Neuronal stem cell (in vitro differentiated cells): ENCODE measurements around the gene C20orf141.

Experiments
- DNase-seq: peaks from one replicate; pipeline ENCODE4 v3.0.0-alpha.2; 2013; ENCODE audit warnings: low spot score
- H2AFZ ChIP-seq: one replicate; pipeline ENCODE4 v1.6.1; 2013; ENCODE audit warnings: mild to moderate bottlenecking, low read length, inconsistent platforms
- H2AK5ac ChIP-seq: 2 replicates; pipeline ENCODE4 v1.6.1; 2013; ENCODE audit warnings: low read depth, mild to moderate bottlenecking, inconsistent platforms, low read length, moderate library complexity, mixed read lengths
- H2BK120ac ChIP-seq: 2 replicates; pipeline ENCODE4 v1.6.1; 2013; ENCODE audit warnings: low read depth, mild to moderate bottlenecking, inconsistent platforms, low read length, moderate library complexity, mixed read lengths
- H2BK12ac ChIP-seq: one replicate; pipeline ENCODE4 v1.6.1; 2013; ENCODE audit warnings: low read length, inconsistent platforms
- H2BK15ac ChIP-seq: 2 replicates; pipeline ENCODE4 v1.6.1; 2013; ENCODE audit warnings: mild to moderate bottlenecking, low read length, inconsistent platforms, mixed read lengths
- H2BK5ac ChIP-seq: one replicate; pipeline ENCODE4 v1.6.1; 2013; ENCODE audit warnings: inconsistent platforms, mild to moderate bottlenecking, low read length, moderate library complexity
- H3K14ac ChIP-seq: one replicate; pipeline ENCODE4 v1.6.1; 2013; ENCODE audit warnings: low read length, inconsistent platforms
- H3K18ac ChIP-seq: 2 replicates; pipeline ENCODE4 v1.6.1; 2013; ENCODE audit warnings: low read length, inconsistent platforms
- H3K23ac ChIP-seq: 2 replicates; pipeline ENCODE4 v1.6.1; 2013; ENCODE audit warnings: low read depth, mild to moderate bottlenecking, mixed read lengths, low read length, inconsistent platforms; ENCODE audit not compliant: poor library complexity
- H3K27ac ChIP-seq: replicated peaks from 3 replicates; pipeline ENCODE4 v1.5.1; 2013; ENCODE audit warnings: low read length, inconsistent platforms
- H3K27me3 ChIP-seq, 3 experiments: 2 replicates each; pipeline ENCODE4 v1.6.1; 2013; ENCODE audit warnings: low read length in 3 of 3, mild to moderate bottlenecking in 2 of 3, inconsistent platforms in 1 of 3, low read depth in 1 of 3, mixed read lengths in 1 of 3, moderate library complexity in 1 of 3; ENCODE audit not compliant: control insufficient read depth in 3 of 3, insufficient read depth in 3 of 3
- H3K36me3 ChIP-seq, 2 donors: replicated peaks in 1 of 2; 2 replicates each; pipeline ENCODE4 v1.6.1; 2013; ENCODE audit warnings: low read length in 2 of 2; ENCODE audit not compliant: control insufficient read depth in 2 of 2, insufficient read depth in 2 of 2
- H3K4ac ChIP-seq: 2 replicates; pipeline ENCODE4 v1.6.1; 2013; ENCODE audit warnings: inconsistent platforms, mild to moderate bottlenecking, low read length, moderate library complexity
- H3K4me1 ChIP-seq, 2 donors: 1 replicate in 1 of 2; 2 replicates in 1 of 2; pipeline ENCODE4 v1.6.1; 2013; ENCODE audit warnings: low read length in 2 of 2, low read depth in 1 of 2; ENCODE audit not compliant: control insufficient read depth in 2 of 2, insufficient read depth in 1 of 2
- H3K4me2 ChIP-seq: one replicate; pipeline ENCODE4 v1.6.1; 2013; ENCODE audit warnings: mild to moderate bottlenecking, low read length, inconsistent platforms; ENCODE audit not compliant: insufficient read depth, poor library complexity, severe bottlenecking
- H3K4me3 ChIP-seq, 2 donors: 2 replicates each; pipeline ENCODE4 v1.5.1; 2013; ENCODE audit warnings: low read length in 2 of 2, mild to moderate bottlenecking in 2 of 2, inconsistent platforms in 1 of 2, moderate library complexity in 1 of 2
- H3K79me1 ChIP-seq: one replicate; pipeline ENCODE4 v1.6.1; 2013; ENCODE audit warnings: low read depth, mild to moderate bottlenecking, inconsistent platforms, low read length, moderate library complexity
- H3K9ac ChIP-seq: one replicate; pipeline ENCODE4 v1.6.1; 2013; ENCODE audit warnings: mild to moderate bottlenecking, low read depth, low read length, inconsistent platforms; ENCODE audit not compliant: poor library complexity
- H3K9me3 ChIP-seq, 2 donors: replicated peaks in 1 of 2; 2 replicates each; pipeline versions ENCODE3 to v1.6.1; 2013; ENCODE audit warnings: low read length in 2 of 2, mild to moderate bottlenecking in 2 of 2, inconsistent platforms in 1 of 2, low read depth in 1 of 2, mixed read lengths in 1 of 2, moderate library complexity in 1 of 2; ENCODE audit not compliant: control insufficient read depth in 2 of 2, insufficient read depth in 1 of 2
- H4K8ac ChIP-seq: one replicate; pipeline ENCODE4 v1.6.1; 2013; ENCODE audit warnings: low read depth, mild to moderate bottlenecking, inconsistent platforms, low read length, moderate library complexity
- H4K91ac ChIP-seq: one replicate; pipeline ENCODE4 v1.6.1; 2013; ENCODE audit warnings: low read length, low read depth, mild to moderate bottlenecking, inconsistent platforms; ENCODE audit not compliant: poor library complexity
- WGBS, 2 donors: extraction: QIAGEN DNeasy Blood & Tissue Kit; methylation state at CpG; one replicate each; pipeline ENCODE4 v1.1.7; 2013; ENCODE audit warnings: missing lambda C conversion rate in 2 of 2, mixed read lengths in 1 of 2; ENCODE audit not compliant: insufficient read length in 2 of 2, insufficient replicate concordance in 1 of 2; ENCODE audit errors: extremely low coverage in 2 of 2; 5-methylcytosine and 5-hydroxymethylcytosine counted together

Gene C20orf141

GRCh38 chr20:2822073-2822472 is 7.3 kb downstream of the C20orf141 start:
- Histone ChIP-seq H3K4ac (no peak overlapping the region), H2BK5ac (no peak overlapping the region)

GRCh38 chr20:2825761-2826160 is 11.0 kb downstream of the C20orf141 start:
- no CpG with 5 or more reads among the region's 2 CpGs for WGBS, 2 donors
- no peak overlapping the region for H3K4me2 ChIP-seq
- no peak overlapping the region for H2BK12ac ChIP-seq
- H3K9ac ChIP-seq, result no peak overlapping the region
- H4K8ac ChIP-seq, result no peak overlapping the region
- H2BK15ac ChIP-seq, result no peak overlapping the region
- H3K9me3 ChIP-seq, result peaks cover 0 to 8% of the 10 kb centered on the region in 2 donors
- no peak overlapping the region for H2BK120ac ChIP-seq
- H3K79me1 ChIP-seq, result no peaks in the 10 kb centered on the region
- no peak overlapping the region for H3K27ac ChIP-seq
- no peak overlapping the region for H3K23ac ChIP-seq
- no peak overlapping the region for H2AK5ac ChIP-seq
- H4K91ac ChIP-seq, result no peak overlapping the region
- H3K18ac ChIP-seq, result no peak overlapping the region
- H3K14ac ChIP-seq, result no peak overlapping the region
- no peak overlapping the region for H2AFZ ChIP-seq
- no peaks in the 10 kb centered on the region for H3K36me3 ChIP-seq
- H2BK5ac ChIP-seq, result no peak overlapping the region
- no peak overlapping the region for H3K4me3 ChIP-seq
- peaks cover 0 to 2% of the 10 kb centered on the region in 2 donors for H3K4me1 ChIP-seq
- peaks cover 8 to 31% (median 15%) of the 10 kb centered on the region in 3 experiments for H3K27me3 ChIP-seq
- DNase-seq, result no peak
- H3K4ac ChIP-seq, result no peak overlapping the region

More at GRCh38 chr20:2822073-2822472, 7.3 kb downstream of the C20orf141 start:
- Histone ChIP-seq H2BK12ac (no peak overlapping the region), H2AFZ (peak overlapping the region; percentile 63), H2AK5ac (no peak overlapping the region), H4K91ac (no peak overlapping the region), H3K27me3 (peaks cover 8 to 62% (median 20%) of the 10 kb centered on the region in 3 experiments), H2BK120ac (no peak overlapping the region), H3K4me2 (no peak overlapping the region), H3K14ac (no peak overlapping the region), H3K9ac (no peak overlapping the region), H2BK15ac (no peak overlapping the region), H3K23ac (no peak overlapping the region), H3K9me3 (peaks cover 0 to 8% of the 10 kb centered on the region in 2 donors), H3K79me1 (no peaks in the 10 kb centered on the region), H4K8ac (no peak overlapping the region), H3K27ac (no peak overlapping the region), H3K18ac (no peak overlapping the region), H3K4me1 (peaks cover 0 to 2% of the 10 kb centered on the region in 2 donors), H3K4me3 (no peak overlapping the region), H3K36me3 (no peaks in the 10 kb centered on the region)
- DNase-seq, result no peak
- no CpG with 5 or more reads among the region's 5 CpGs for WGBS, 2 donors

GRCh38 chr20:2826655-2827054 is 11.9 kb downstream of the C20orf141 start:
- WGBS, 2 donors, result no CpG with 5 or more reads among the region's 4 CpGs
- H2BK5ac ChIP-seq, result no peak overlapping the region
- H2BK120ac ChIP-seq, result no peak overlapping the region

GRCh38 chr20:2829376-2829775 is 14.6 kb downstream of the C20orf141 start:
- Histone ChIP-seq H3K23ac (no peak overlapping the region), H3K36me3 (no peaks in the 10 kb centered on the region), H3K27me3 (peaks cover 0 to 18% (median 0%) of the 10 kb centered on the region in 3 experiments), H3K27ac (no peak overlapping the region), H3K18ac (no peak overlapping the region), H2BK15ac (no peak overlapping the region), H2AFZ (no peak overlapping the region), H3K14ac (no peak overlapping the region), H3K4ac (no peak overlapping the region), H3K79me1 (no peaks in the 10 kb centered on the region), H2BK120ac (no peak overlapping the region), H3K9ac (no peak overlapping the region), H4K91ac (no peak overlapping the region), H3K4me3 (no peak overlapping the region), H2BK12ac (no peak overlapping the region), H3K4me1 (no peaks in the 10 kb centered on the region), H3K9me3 (no peaks in the 10 kb centered on the region), H4K8ac (no peak overlapping the region), H3K4me2 (no peak overlapping the region), H2BK5ac (no peak overlapping the region), H2AK5ac (no peak overlapping the region)
- no CpG with 5 or more reads among the region's 6 CpGs for WGBS, 2 donors
- no peak for DNase-seq

More at GRCh38 chr20:2826655-2827054, 11.9 kb downstream of the C20orf141 start:
- Histone ChIP-seq H2BK12ac (no peak overlapping the region), H3K27ac (no peak overlapping the region), H2AFZ (no peak overlapping the region), H4K8ac (no peak overlapping the region), H2BK15ac (no peak overlapping the region), H3K14ac (no peak overlapping the region), H3K4me2 (no peak overlapping the region), H3K27me3 (peaks cover 2 to 23% (median 6%) of the 10 kb centered on the region in 3 experiments), H3K4me1 (peaks cover 0 to 2% of the 10 kb centered on the region in 2 donors), H2AK5ac (no peak overlapping the region), H3K36me3 (no peaks in the 10 kb centered on the region), H3K9me3 (peaks cover 0 to 3% of the 10 kb centered on the region in 2 donors), H3K9ac (no peak overlapping the region), H4K91ac (no peak overlapping the region), H3K79me1 (no peaks in the 10 kb centered on the region), H3K4ac (no peak overlapping the region), H3K23ac (no peak overlapping the region), H3K18ac (no peak overlapping the region), H3K4me3 (no peak overlapping the region)
- DNase-seq, result no peak
